Stomach (tissue), 9 donors: ENCODE measurements around the gene METTL3. TPM values are rescaled to one million over a fixed set of nuclear protein-coding genes. Genes with fewer than 3 reads are reported as not detected.

Source experiments
- DNase-seq, 2 donors: peaks; one replicate each; pipeline versions ENCODE4 v3.0.0 to v3.0.0-alpha.2; 2013 to 2019
- H3K27ac ChIP-seq, 5 donors: fragments of 200-600 bp in 4 of 5; sonication (generic) in 4 of 5; one replicate each; pipeline ENCODE4 v1.5.1; 2013 to 2019; ENCODE audit warnings: mild to moderate bottlenecking in 1 of 5, moderate library complexity in 1 of 5
- H3K27me3 ChIP-seq, 3 donors: fragments of 200-600 bp; sonication (generic); one replicate each; pipeline ENCODE4 v1.5.1; 2017 to 2019; ENCODE audit warnings: mixed run types in 1 of 3
- H3K36me3 ChIP-seq, 4 donors: fragments of 200-600 bp; sonication (generic); 1 replicate in 3 of 4; 2 replicates in 1 of 4; pipeline ENCODE4 v1.5.1; 2016 to 2019
- H3K4me1 ChIP-seq, 4 donors: fragments of 200-600 bp; sonication (generic); one replicate each; pipeline ENCODE4 v1.5.1; 2016 to 2019
- H3K4me3 ChIP-seq, 4 donors: fragments of 200-600 bp; sonication (generic) in 3 of 4; one replicate each; pipeline ENCODE4 v1.5.1; 2016 to 2019; ENCODE audit warnings: mild to moderate bottlenecking in 1 of 4
- H3K9me3 ChIP-seq, 4 donors: fragments of 200-600 bp; sonication (generic); one replicate each; pipeline ENCODE4 v1.5.1; 2016 to 2019
- EP300 ChIP-seq: sonication (generic); formaldehyde crosslinking; IDR thresholded peaks from one replicate; pipeline ENCODE4 v1.6.1; 2017; ENCODE audit warnings: antibody characterized with exemption
- POLR2A ChIP-seq, 4 donors: fragments of 450-650 bp; IDR thresholded peaks; one replicate each; pipeline ENCODE4 v1.6.1; 2016; ENCODE audit warnings: antibody characterized with exemption in 4 of 4, control low read depth in 2 of 4, mild to moderate bottlenecking in 1 of 4, moderate library complexity in 1 of 4
- POLR2AphosphoS5 ChIP-seq, 3 donors: sonication (generic); formaldehyde crosslinking; IDR thresholded peaks; one replicate each; pipeline ENCODE4 v1.6.1; 2016; ENCODE audit warnings: antibody characterized with exemption in 3 of 3
- WGBS, 5 donors: extraction: QIAGEN DNeasy Blood & Tissue Kit in 3 of 5; methylation state at CpG; one replicate each; pipeline versions ENCODE4 v1.1.5 to v1.1.7; 2013 to 2018; 5-methylcytosine and 5-hydroxymethylcytosine counted together
- intact Hi-C: fragments of 100-400 bp; cut with DNase I; formaldehyde crosslinking; loops from one replicate; pipeline ENCODE4 v1.15.1; 2023; ENCODE audit warnings: low total_unique reads
- polyA plus RNA-seq, 3 donors: library from polyadenylated mRNA; stranded (reverse); fragments of 200-250 nt; gene quantifications; one replicate each; pipeline ENCODE4 v1.2.3, GENCODE V29; 2013
- total RNA-seq, 5 donors: library from RNA; depleted of rRNA; stranded (reverse); fragments of >200 nt; gene quantifications; one replicate each; pipeline versions ENCODE4 v1.1.0 to v1.2.3, GENCODE V29; 2014 to 2016
- TF ChIP-seq, protein P1 (sequence below), 7 experiments: fragments of 450-650 bp in 4 of 7; fragments of 200-600 bp in 3 of 7; sonication (generic) in 3 of 7; IDR thresholded peaks; one replicate each; pipeline ENCODE4 v1.5.1; 2016 to 2019; ENCODE audit warnings: antibody characterized with exemption in 7 of 7, control low read depth in 2 of 7, mild to moderate bottlenecking in 1 of 7
- donor health status: healthy with polysubstance abuse.
- donor health status: Bipolar disorder and iron deficiency.
- donor health status: healthy.

METTL3 gene
- total and polyA plus RNA-seq, 8 donors: 8.6 to 84.3 (median 41.2) TPM

DNA sequence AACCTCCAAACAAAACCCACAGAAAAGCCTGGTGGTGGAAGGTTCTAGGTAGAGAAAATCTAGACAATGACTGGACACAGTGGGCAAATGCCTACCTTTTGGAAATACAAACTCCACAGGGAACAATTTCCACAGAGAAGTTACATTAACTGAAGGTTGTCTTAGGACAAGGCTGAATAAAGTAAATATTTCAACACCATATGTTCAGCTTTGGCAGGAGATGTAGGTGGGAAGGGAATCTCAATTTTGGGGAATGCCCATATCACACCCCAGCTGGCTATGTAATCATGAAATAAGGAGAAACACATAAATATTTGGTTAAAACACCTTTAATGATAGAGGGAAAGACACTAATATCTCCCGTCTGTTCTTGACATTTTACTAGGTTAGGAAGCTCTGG, 9.6 kb upstream of the METTL3 start:
- Histone ChIP-seq H3K27me3 (no peaks in the 10 kb centered on the region), H3K36me3 (peaks cover 0 to 23% (median 0%) of the 10 kb centered on the region in 4 donors), H3K27ac (no peak overlapping the region), H3K4me3 (no peak overlapping the region), H3K4me1 (peaks cover 0 to 12% (median 8%) of the 10 kb centered on the region in 4 donors), H3K9me3 (no peaks in the 10 kb centered on the region)
- intact Hi-C loops: no loop called here
- no peak for DNase-seq
- WGBS, 5 donors: 57 to 88% (median 72%) methylated on average over 1 of the region's 1 CpG
- TF ChIP-seq EP300: no peak
- TF ChIP-seq POLR2A (IDR thresholded peaks at IDR 0.05): no peak
- TF ChIP-seq POLR2AphosphoS5 (IDR thresholded peaks at IDR 0.05): no peak
- TF ChIP-seq, protein P1, sequence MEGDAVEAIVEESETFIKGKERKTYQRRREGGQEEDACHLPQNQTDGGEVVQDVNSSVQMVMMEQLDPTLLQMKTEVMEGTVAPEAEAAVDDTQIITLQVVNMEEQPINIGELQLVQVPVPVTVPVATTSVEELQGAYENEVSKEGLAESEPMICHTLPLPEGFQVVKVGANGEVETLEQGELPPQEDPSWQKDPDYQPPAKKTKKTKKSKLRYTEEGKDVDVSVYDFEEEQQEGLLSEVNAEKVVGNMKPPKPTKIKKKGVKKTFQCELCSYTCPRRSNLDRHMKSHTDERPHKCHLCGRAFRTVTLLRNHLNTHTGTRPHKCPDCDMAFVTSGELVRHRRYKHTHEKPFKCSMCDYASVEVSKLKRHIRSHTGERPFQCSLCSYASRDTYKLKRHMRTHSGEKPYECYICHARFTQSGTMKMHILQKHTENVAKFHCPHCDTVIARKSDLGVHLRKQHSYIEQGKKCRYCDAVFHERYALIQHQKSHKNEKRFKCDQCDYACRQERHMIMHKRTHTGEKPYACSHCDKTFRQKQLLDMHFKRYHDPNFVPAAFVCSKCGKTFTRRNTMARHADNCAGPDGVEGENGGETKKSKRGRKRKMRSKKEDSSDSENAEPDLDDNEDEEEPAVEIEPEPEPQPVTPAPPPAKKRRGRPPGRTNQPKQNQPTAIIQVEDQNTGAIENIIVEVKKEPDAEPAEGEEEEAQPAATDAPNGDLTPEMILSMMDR (IDR thresholded peaks at IDR 0.05): no peak

- Histone ChIP-seq H3K4me3 (no peak overlapping the region), H3K4me1 (no peaks in the 10 kb centered on the region), H3K27ac (no peak overlapping the region), H3K27me3 (no peaks in the 10 kb centered on the region), H3K9me3 (no peaks in the 10 kb centered on the region), H3K36me3 (peaks cover 0 to 14% (median 0%) of the 10 kb centered on the region in 4 donors)
- 73 to 84% (median 83%) methylated on average over 2 of the region's 2 CpGs for WGBS, 5 donors
- intact Hi-C loops: no loop called here
- TF ChIP-seq, protein P1 (IDR thresholded peaks at IDR 0.05): no peak
- TF ChIP-seq POLR2AphosphoS5 (IDR thresholded peaks at IDR 0.05) (no peak), POLR2A (IDR thresholded peaks at IDR 0.05) (no peak)
- DNase-seq: no peak
These were observed 7.6 kb upstream of the METTL3 start for GRCh38 chr14:21518725-21519124.

DNA sequence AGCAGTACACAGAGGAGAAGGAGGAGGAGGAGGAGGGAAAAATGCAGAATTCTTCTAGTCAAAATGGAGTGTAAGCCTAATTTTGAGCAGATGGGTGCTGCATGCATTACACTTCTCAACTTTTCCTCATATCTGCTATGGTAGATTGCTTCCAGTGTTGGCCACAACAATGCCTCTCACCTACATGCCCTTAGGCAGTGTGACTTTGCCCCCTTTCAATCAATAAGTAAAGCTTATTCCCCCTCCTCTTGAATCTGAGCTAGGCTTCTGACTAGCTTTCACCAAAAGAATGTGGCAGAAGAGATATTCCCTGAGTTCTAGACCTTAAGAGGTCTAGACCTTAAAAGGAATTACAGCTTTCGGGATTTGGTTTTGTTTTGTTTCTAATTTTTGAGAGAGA, 3.2 kb upstream of the METTL3 start:
- DNase-seq: no peak
- Histone ChIP-seq H3K27ac (no peak overlapping the region), H3K9me3 (no peaks in the 10 kb centered on the region), H3K27me3 (no peaks in the 10 kb centered on the region), H3K36me3 (peaks cover 0 to under 1% (median 0%) of the 10 kb centered on the region in 4 donors), H3K4me3 (no peak overlapping the region), H3K4me1 (peaks cover 9 to 21% (median 17%) of the 10 kb centered on the region in 4 donors)
- intact Hi-C loops: no loop called here
- 87 to 100% (median 89%) methylated on average over 1 of the region's 1 CpG for WGBS, 5 donors
- no peak for TF ChIP-seq POLR2AphosphoS5 (IDR thresholded peaks at IDR 0.05)
- no peak for TF ChIP-seq POLR2A (IDR thresholded peaks at IDR 0.05)
- TF ChIP-seq EP300: no peak
- TF ChIP-seq, protein P1 (IDR thresholded peaks at IDR 0.05): no peak

DNA sequence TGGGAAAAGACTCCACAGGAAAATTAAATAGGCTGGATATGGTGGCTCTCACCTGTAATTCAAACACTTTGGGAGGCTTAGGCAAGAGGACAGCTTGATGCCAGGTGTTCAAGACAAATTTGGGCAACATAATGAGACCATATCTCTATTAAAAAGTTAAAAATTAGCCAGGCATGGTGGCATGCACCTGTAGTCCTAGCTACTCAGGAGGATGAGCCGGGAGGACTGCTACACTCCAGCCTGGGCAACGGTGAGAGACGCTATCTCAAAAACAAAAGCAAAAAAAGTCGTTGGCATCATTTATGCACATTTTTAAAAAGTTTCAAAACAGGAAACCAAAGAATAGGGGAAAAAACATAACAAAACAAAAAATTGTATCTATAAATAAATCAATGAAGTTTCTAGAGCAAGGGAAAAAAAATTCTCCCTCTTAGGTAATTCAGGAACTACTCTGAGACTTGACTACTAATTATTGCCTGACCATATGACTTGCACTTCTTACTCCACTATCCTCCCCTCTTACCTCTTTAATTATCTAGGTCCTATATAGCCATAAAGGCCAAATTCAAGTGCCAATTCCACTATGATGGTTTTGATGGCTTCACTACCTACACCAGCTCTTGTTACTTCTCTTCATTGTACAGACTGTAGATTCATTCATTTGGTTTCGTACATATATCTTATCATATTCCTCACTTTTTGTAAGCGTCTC, 1.6 kb downstream of the METTL3 start:
- no peaks in the 10 kb centered on the region for H3K27me3 ChIP-seq
- H3K27ac ChIP-seq: no peak overlapping the region
- intact Hi-C loops: no loop called here
- peak overlapping the region; percentile 88 to 90 (median 88) for H3K4me3 ChIP-seq
- no peaks in the 10 kb centered on the region for H3K9me3 ChIP-seq
- TF ChIP-seq POLR2AphosphoS5 (IDR thresholded peaks at IDR 0.05) (no peak), POLR2A (IDR thresholded peaks at IDR 0.05) (no peak), EP300 (no peak)
- TF ChIP-seq, protein P1 (IDR thresholded peaks at IDR 0.05): no peak
- H3K36me3 ChIP-seq: peaks cover 4 to 21% (median 18%) of the 10 kb centered on the region in 4 donors
- peaks cover 12 to 53% (median 34%) of the 10 kb centered on the region in 4 donors for H3K4me1 ChIP-seq
- 69 to 80% (median 75%) methylated on average over 6 of the region's 6 CpGs for WGBS, 5 donors
- DNase-seq: no peak
